Measurements from ENCODE around the gene FKBP6. TPM values are rescaled to one million over a fixed set of nuclear protein-coding genes. Genes with fewer than 3 reads are reported as not detected.
"Not testable (repeated sequence)": the region's sequence is repeated elsewhere in the genome, so short reads cannot be mapped to it uniquely, and the experiment has no call there.

Gene FKBP6
- total RNA-seq: not detected
- not detected for polyA plus RNA-seq
- total RNA-seq: 0 to 0.08 (median 0) reads per million in 6 experiments

DNA sequence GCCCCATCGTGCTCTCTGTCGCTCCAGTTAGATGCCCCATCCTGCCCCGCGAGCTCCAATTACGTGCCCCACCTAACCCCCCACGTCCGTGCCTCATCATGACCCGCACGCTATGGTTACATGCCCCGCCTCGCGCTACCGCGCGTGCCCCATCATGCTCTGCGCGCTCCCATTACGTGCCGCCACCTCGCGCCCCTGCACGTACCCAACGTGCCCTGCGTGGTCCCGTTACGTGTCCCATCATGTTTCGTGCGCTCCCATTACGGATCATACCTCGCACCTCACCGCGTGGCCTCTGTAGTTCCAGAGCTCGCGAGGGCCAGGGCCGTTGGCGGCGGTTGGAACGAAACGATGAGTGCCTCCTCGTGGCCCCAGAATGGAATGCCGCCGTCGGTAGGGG, at the start of gene FKBP6, which contains the start of gene TRIM50:
TSS of gene FKBP6 (plus strand) at position 240 of the 400 bp plus-strand sequence. CDS start 268 bp downstream, outside the sequence.
TSS of gene TRIM50 (minus strand) at position 161 of the 400 bp plus-strand sequence. CDS start 3,295 bp downstream, outside the sequence.
- POLR2A ChIA-PET, H3K36me3 Mint-ChIP-seq, H3K27me3 Mint-ChIP-seq, H3K9me3 Mint-ChIP-seq, DNase-seq, ATAC-seq, H3K4me3 Mint-ChIP-seq: not testable (repeated sequence)
- H3K27ac Mint-ChIP-seq: peak within 1 kb of the TSS in 1 of 10 donors; percentile 33
- peaks cover 4 to 15% (median 14%) of the 10 kb centered on the region in 4 donors for H3K4me1 Mint-ChIP-seq

DNA sequence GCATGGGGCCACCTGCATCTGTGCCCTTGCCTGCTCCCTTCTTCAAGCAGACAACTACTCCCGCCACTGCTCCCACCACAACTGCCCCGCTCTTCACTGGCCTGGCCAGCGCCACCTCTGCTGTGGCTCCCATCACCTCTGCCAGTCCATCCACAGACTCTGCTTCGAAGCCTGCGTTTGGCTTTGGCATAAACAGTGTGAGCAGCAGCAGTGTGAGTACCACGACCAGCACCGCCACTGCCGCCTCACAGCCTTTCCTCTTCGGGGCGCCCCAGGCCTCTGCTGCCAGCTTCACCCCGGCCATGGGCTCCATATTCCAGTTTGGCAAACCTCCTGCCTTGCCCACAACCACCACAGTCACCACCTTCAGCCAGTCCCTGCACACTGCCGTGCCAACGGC, 30.7 kb upstream of the FKBP6 start:
- H3K4me1 Mint-ChIP-seq, H3K4me3 Mint-ChIP-seq, H3K36me3 Mint-ChIP-seq, H3K27ac Mint-ChIP-seq, DNase-seq, POLR2A ChIA-PET, H3K27me3 Mint-ChIP-seq, H3K9me3 Mint-ChIP-seq: not testable (repeated sequence)
- peak in 1 of 2 donors; percentile 19 for ATAC-seq

DNA sequence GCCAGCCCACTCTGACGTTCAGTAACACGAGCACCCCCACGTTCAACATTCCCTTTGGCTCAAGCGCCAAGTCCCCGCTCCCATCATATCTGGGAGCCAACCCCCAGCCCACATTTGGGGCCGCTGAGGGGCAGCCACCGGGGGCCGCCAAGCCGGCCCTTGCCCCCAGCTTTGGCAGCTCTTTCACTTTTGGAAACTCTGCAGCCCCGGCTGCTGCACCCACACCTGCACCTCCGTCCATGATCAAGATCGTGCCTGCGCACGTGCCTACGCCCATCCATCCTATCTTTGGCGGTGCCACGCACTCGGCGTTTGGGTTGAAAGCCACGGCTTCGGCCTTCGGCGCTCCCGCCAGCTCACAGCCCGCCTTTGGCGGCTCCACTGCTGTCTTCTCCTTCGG, 30.3 kb upstream of the FKBP6 start:
- H3K9me3 Mint-ChIP-seq, POLR2A ChIA-PET: not testable (repeated sequence)

GRCh38 chr7:73299812-73300211, 28.1 kb upstream of the FKBP6 start:
- H3K27me3 Mint-ChIP-seq, H3K4me3 Mint-ChIP-seq, DNase-seq, POLR2A ChIA-PET, H3K4me1 Mint-ChIP-seq, ATAC-seq, H3K27ac Mint-ChIP-seq, H3K9me3 Mint-ChIP-seq: not testable (repeated sequence)
- H3K36me3 Mint-ChIP-seq: peaks cover 0 to 18% (median 4%) of the 10 kb centered on the region in 3 donors

More for the DNA sequence above, 30.3 kb upstream of the FKBP6 start:
- ATAC-seq, H3K4me3 Mint-ChIP-seq, H3K27me3 Mint-ChIP-seq, H3K36me3 Mint-ChIP-seq, H3K4me1 Mint-ChIP-seq, DNase-seq, H3K27ac Mint-ChIP-seq: not testable (repeated sequence)

DNA sequence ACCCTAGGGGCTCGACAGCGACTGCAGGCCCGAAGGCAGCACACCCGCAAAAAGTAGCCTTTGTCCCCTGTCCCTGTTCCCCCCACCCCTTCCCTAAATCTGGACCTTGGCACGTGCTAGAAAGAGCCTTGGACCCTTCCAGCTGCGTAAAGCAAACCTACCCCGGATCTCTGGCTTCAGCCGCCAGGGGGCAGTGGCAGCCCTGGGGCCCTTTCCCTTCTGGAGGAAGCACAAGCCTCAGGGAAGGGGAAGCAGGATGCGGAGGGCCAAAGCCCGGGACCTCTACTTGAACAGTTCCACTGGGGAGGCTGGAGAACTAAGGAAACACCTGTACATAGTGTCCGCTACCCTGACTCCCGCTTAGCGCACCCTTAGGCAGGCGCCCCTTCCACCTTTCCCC, 26.9 kb upstream of the FKBP6 start:
- H3K36me3 Mint-ChIP-seq: peaks cover 4 to 28% (median 6%) of the 10 kb centered on the region in 3 donors
- H3K4me3 Mint-ChIP-seq, H3K4me1 Mint-ChIP-seq, DNase-seq, ATAC-seq, H3K27me3 Mint-ChIP-seq, H3K27ac Mint-ChIP-seq, POLR2A ChIA-PET, H3K9me3 Mint-ChIP-seq: not testable (repeated sequence)

- Mint-ChIP-seq H3K36me3 (peaks cover 4 to 43% (median 11%) of the 10 kb centered on the region in 3 donors), H3K4me1 (peaks cover 13 to 23% (median 18%) of the 10 kb centered on the region in 4 donors), H3K27ac (peak overlapping the region in 1 of 10 donors; percentile 12)
- H3K4me3 Mint-ChIP-seq, POLR2A ChIA-PET, DNase-seq, H3K27me3 Mint-ChIP-seq, ATAC-seq, H3K9me3 Mint-ChIP-seq: not testable (repeated sequence)
Measured at GRCh38 chr7:73302846-73303245, 25.1 kb upstream of the FKBP6 start.

DNA sequence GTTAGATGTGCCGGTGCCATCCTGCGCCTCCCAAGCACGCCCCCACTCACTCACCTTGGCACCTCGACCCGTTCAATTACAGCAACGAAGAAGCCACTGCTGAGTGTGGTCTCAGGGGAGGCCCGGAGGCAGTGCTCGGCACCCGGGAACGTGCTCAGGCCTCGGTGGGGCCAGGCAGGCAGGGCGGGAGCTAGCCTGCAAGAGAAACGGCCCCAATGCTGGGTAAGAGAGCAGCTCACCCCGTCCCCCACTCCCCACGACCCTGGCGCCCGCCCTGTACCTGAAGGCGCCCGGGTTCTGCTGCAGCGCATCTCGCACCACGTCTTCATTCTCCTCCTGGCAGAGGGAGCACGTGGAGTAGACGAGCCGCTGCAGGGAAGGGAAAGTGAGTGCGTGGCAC, 24.4 kb upstream of the FKBP6 start:
- H3K4me1 Mint-ChIP-seq: peaks cover 14 to 30% (median 24%) of the 10 kb centered on the region in 4 donors
- H3K4me3 Mint-ChIP-seq: no peak overlapping the region
- POLR2A ChIA-PET: no interaction called here
- no peaks in the 10 kb centered on the region for H3K27me3 Mint-ChIP-seq
- no peak overlapping the region for H3K27ac Mint-ChIP-seq
- DNase-seq: no peak
- H3K36me3 Mint-ChIP-seq: peaks cover 4 to 46% (median 11%) of the 10 kb centered on the region in 3 donors
- no peaks in the 10 kb centered on the region for H3K9me3 Mint-ChIP-seq
- no peak for ATAC-seq

GRCh38 chr7:73304071-73304470, 23.9 kb upstream of the FKBP6 start:
- Mint-ChIP-seq H3K4me1 (peaks cover 17 to 35% (median 28%) of the 10 kb centered on the region in 4 donors), H3K27ac (peak overlapping the region in 1 of 10 donors; percentile 14), H3K27me3 (no peaks in the 10 kb centered on the region), H3K36me3 (peaks cover 4 to 47% (median 11%) of the 10 kb centered on the region in 3 donors), H3K4me3 (no peak overlapping the region), H3K9me3 (no peaks in the 10 kb centered on the region)
- ATAC-seq: no peak
- DNase-seq: no peak
- POLR2A ChIA-PET: no interaction called here

DNA sequence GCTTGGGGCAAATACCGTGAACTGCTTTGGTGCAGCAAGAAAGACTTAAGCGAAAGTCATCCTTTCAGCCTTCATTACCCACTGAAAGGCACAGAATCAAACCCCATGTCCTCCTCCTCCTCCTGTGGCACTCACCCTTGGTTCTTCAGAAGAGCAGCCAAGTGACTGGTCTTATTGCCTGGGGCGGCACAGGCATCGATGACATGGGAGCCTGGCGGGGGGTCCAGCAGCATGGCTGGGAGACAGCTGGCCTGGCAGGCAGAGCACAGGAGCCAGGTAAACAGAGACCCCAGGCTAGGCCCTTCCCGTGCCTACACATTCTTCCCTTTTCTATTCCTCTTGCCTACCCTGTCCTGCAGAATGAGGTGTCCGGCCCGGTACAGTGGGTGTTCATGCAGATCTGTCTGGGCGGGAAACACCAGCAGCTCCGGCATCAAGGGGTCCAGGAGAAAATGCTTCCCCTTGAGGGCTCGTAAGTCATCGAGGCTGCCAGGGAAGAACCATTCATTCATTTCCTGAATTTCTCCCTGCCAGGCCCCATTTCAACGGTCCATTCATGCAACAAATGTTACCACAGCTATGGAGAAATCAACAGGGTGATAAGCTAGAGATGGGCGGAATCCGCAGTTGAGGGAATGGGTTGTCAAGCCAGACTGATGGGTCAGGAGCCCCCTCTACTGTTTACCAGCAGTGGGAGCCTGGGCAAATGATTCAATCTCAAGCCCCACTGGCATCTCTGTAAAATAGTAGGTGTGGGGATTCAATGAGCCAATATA, 23.2 kb upstream of the FKBP6 start:
- Mint-ChIP-seq H3K36me3 (peaks cover 4 to 47% (median 11%) of the 10 kb centered on the region in 3 donors), H3K4me3 (peak overlapping the region in 1 of 10 donors; percentile 19), H3K4me1 (peaks cover 19 to 40% (median 36%) of the 10 kb centered on the region in 4 donors)
- POLR2A ChIA-PET, H3K27me3 Mint-ChIP-seq, H3K9me3 Mint-ChIP-seq, DNase-seq, H3K27ac Mint-ChIP-seq, ATAC-seq: not testable (repeated sequence)

DNA sequence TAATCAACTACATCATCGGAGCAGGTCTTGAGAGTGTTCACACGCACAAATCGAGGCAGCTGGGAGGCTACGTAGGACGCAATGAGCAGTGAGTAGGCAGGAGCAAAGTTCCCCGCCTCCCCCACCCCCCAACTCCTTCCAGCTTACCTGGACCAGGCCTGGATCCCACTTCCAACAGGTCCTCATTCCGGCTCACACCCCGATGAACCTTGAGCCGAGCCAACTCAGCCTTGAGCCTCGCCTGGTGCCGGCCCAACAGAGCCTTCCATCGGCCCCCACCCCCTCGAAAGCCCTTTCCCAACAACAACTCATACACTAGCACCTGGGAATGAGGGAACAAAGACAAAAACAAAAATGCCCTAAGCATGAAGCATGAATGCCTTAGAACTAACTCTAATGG, 20.5 kb upstream of the FKBP6 start:
- Mint-ChIP-seq H3K4me3 (peak overlapping the region; percentile 82 to 100 (median 98)), H3K36me3 (peaks cover 4 to 47% (median 11%) of the 10 kb centered on the region in 3 donors), H3K9me3 (no peaks in the 10 kb centered on the region), H3K27me3 (no peaks in the 10 kb centered on the region), H3K4me1 (peaks cover 19 to 43% (median 38%) of the 10 kb centered on the region in 4 donors), H3K27ac (peak overlapping the region in 9 of 10 donors; percentile 60 to 98 (median 89))
- ATAC-seq (no peak), DNase-seq (no peak)
- POLR2A ChIA-PET: interaction anchor here (1.4 kb wide), 1 partner anchor 478 kb away, joined by 8 read pairs; the partner anchor contains the start of gene TYW1B

GRCh38 chr7:73308074-73308664, 19.8 kb upstream of the FKBP6 start:
- ATAC-seq (peak; percentile 38 to 55), DNase-seq (no peak)
- Mint-ChIP-seq H3K4me1 (peaks cover 19 to 43% (median 38%) of the 10 kb centered on the region in 4 donors), H3K27me3 (no peaks in the 10 kb centered on the region), H3K4me3 (peak overlapping the region; percentile 95 to 100 (median 98)), H3K9me3 (no peaks in the 10 kb centered on the region), H3K36me3 (peaks cover 4 to 43% (median 7%) of the 10 kb centered on the region in 3 donors), H3K27ac (peak overlapping the region; percentile 89 to 98 (median 96))
- POLR2A ChIA-PET: interaction anchor here (0.5 to 1.4 kb wide), 3 partner anchors 206 to 479 kb away, joined by 3 to 8 read pairs (median 5); partner anchors contain the start of genes BAZ1B and TYW1B

DNA sequence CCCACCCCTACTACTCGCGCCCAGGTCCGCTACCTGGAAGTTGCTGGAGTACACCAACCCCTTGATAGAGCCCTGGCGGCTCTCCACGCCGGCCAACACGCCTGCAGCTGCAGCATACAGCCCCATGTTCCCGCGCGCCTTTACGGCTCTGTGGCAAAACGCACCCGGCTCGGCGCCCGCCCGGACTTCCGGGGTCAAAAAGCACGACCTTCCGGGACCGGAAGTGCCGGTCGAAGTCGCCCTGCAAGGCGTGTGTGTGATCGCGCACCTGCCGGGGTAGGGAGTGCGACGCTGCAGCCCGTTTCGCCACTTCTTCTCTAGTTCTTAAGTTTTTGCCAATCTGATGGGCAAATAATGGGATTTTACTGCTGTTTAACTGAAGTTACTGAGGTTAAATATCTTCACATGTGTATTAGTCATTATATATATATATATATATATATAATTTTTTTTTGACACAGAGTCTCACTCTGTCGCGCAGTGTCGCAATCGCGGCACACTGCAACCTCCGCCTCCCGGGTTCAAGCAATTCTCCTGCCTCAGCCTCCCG, 19.2 kb upstream of the FKBP6 start, which contains the start of gene NSUN5:
TSS of gene NSUN5 (minus strand) at position 162 of the 550 bp plus-strand sequence. CDS start at position 126, 36 bp downstream.
- DNase-seq (peak; percentile 79 to 93 (median 88)), ATAC-seq (peak; percentile 96 to 98)
- Mint-ChIP-seq H3K9me3 (no peaks in the 10 kb centered on the region), H3K4me3 (peak within 1 kb of the TSS; percentile 95 to 100 (median 98)), H3K27ac (peak within 1 kb of the TSS; percentile 89 to 98 (median 96)), H3K36me3 (peaks cover 4 to 40% (median 7%) of the 10 kb centered on the region in 3 donors), H3K4me1 (peaks cover 19 to 43% (median 38%) of the 10 kb centered on the region in 4 donors), H3K27me3 (no peaks in the 10 kb centered on the region)
- POLR2A ChIA-PET: interaction anchor here (1.2 to 1.6 kb wide), 3 partner anchors 15 to 480 kb away, joined by 3 to 8 read pairs (median 3); partner anchors contain the start of genes BAZ1B and TYW1B

All from naive thymus-derived CD8-positive, alpha-beta T cell (primary cell).